HG02571 (cell line): Measurements from ENCODE around the gene ZFP1.

ENCODE experiments used
- ATAC-seq: cut with Tn5 transposase; IDR thresholded peaks from one replicate; pipeline ENCODE4 v1.9.1; 2021; ENCODE audit warnings: mild to moderate bottlenecking, moderate library complexity; ENCODE audit not compliant: unreplicated experiment

The ZFP1 gene

DNA sequence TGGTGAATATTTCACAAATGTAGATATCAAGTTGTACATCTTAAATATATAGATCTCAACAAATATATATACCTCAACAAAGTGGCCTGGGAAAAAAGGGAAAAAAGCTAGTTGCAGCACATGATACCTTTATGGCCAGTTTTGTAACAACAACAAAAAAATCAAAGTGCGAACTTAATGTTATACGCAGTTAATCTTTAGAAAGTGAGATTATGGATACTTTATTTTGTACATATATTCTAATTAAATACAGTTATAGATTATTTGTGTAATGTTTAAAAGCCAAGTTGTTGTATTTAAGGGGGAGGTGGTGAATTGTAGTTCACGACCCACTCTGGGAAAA is 385 bp upstream of the ZFP1 start:
- ATAC-seq: no peak

DNA sequence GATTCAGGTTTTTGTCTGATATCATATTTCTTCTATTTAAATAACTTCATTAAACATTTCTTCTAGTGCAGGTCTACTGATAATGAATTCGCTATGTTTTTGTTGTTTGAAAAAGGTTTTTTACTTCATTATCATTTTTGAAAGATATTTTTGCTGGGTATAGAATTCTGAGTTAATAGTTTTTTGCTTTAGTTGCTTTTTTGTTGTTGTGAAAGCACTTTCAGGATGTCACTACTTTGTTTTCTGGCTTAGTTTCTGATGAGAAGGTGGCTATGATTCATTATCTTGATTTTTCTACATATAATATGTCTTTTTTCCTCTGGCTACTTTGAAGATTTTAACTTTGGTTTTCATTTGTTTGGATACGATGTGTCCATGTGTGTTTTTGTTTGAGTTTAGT is 3.5 kb downstream of the ZFP1 start:
- ATAC-seq: no peak

DNA sequence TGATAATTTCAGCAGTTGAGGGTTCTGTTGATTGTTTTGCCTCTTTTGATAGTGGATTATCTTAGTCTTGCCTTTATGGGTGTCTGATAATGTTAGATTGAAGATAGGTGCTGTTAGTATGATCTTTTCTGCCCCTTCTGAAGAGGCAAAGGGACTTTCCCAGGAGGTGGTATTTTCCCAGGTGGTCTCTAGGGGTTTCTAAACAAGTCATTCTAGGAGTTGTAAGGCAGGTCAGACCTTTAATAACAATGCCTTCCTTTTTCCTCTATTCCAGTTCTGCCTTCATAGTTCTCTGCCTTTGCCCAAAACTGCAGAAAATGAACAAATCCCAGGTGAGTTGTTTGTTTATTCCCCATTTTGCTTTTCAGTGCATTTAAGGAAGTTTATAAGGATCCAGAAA is 4.3 kb downstream of the ZFP1 start:
- no peak for ATAC-seq

DNA sequence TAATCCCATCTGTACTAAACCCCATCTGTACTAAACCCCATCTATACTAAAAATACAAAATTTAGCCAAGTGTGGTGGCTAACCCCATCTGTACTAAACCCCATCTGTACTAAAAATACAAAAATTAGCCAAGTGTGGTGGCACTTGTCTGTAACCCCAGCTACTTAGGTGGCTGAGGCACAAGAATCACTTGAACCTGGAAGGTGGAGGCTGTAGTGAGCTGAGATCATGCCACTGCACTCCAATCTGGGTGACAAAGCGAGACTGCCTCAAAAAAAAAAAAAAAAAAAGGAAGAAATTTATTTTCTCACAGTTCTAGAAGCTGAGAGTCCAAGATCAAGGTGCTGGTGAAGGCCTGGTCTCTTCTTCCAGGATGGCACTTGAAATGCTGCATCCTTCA is 12.1 kb downstream of the ZFP1 start:
- ATAC-seq: no peak

DNA sequence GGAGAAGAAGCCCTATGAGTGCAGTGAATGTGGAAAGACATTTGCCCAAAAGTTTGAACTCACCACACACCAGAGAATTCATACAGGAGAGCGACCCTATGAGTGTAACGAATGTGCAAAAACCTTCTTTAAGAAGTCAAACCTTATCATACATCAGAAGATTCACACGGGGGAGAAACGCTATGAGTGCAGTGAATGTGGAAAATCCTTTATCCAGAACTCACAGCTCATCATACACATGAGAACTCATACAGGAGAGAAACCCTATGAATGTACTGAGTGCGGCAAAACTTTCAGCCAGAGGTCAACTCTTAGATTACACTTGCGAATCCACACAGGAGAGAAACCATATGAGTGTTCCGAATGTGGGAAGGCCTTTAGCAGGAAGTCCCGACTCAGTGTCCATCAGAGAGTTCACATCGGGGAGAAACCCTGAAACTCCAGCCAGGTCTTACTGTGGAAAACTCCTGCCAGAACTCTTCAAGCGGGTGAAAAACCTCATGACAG is 21.6 kb downstream of the ZFP1 start:
- ATAC-seq: no peak

DNA sequence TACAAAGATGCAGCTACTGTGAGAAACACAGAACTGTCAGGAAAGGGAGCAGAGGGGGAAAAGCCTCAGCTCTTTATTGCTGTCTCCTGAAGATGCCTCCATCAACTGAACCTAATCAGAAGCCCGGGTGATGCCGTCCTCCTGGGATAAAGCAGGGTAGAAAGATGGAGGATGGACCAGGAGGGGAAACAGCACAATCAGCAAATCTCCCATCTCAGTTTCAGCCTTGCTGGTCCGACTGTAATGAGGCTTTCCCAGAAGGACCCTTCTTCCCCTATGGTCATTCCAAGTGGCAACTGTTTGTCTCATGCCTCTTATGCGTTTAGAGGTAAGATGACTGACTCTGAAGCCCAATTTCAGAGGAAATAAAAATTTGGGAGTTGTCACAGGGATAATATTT is 24.3 kb downstream of the ZFP1 start:
- ATAC-seq: no peak

DNA sequence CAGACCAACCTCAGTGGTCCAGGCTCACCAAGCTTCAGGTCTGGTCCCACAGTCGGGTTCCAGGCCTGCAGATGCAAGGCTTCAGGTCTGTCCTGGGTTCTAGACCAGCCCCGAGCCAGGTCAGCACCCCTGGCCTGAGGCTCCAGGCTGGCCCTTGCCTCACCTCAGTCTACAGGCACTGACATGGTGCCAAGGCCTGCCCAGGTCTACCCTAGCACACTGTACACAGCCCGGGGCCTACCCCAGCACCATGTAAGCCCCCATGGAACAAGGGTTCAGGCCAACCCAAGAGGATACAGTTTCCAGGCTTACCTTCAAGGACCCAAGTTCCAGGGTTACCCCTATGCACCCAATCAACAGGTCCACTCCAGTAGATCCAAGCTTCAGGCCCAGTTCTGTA is 26.8 kb downstream of the ZFP1 start:
- ATAC-seq: no peak

DNA sequence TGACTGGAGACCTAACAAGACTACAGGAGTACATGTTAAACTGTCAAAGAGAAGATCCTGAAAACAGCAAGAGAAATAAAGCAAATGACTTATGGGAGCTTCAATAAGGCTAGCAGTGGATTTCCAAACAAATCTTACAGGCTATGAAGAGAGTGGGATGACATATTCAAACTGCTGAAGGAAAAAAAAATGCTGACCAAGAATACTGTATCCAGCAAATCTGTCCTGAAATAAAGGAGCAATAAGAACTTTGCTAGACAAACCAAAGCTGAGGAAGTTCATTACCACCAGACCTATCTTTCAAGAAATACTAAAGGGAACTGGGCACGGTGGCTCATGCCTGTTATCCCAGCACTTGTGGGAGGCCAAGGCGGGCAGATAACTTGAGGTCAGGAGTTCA is 28.6 kb downstream of the ZFP1 start:
- ATAC-seq: no peak

DNA sequence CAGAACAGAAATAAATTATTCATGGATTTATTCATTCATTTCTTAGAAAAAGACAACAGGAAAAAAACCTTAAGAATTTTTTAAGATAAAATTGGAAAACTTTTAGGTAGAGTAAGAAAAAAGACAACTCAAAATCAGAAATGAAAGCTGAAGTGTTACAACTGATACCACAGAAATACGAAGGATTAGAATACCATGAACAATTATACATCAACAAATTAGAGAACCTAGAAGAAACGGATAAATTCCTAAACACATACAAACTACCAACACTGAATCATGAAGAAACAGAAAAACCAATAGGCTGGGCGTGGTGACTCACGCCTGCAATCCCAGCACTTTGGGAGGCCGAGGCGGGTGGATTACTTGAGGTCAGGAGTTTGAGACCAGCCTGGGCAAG is 30.9 kb downstream of the ZFP1 start:
- ATAC-seq: no peak

DNA sequence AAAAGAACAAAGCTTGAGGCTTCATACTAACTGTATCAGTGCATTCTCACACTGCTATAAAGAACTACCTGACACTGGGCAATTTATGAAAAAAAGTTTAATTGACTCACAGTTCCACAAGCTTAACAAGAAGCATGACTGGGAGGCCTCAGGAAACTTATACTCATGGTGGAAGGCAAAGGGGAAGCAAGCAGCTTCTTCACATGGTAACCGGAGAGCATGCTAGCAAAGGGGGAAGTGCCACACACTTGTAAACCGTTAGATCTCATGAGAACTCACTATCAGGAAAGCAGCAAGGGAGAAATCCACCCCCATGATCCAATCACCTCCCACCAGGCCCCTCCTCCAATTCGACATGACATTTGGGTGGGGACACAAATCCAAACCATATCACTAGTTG is 33.3 kb downstream of the ZFP1 start:
- ATAC-seq: no peak

DNA sequence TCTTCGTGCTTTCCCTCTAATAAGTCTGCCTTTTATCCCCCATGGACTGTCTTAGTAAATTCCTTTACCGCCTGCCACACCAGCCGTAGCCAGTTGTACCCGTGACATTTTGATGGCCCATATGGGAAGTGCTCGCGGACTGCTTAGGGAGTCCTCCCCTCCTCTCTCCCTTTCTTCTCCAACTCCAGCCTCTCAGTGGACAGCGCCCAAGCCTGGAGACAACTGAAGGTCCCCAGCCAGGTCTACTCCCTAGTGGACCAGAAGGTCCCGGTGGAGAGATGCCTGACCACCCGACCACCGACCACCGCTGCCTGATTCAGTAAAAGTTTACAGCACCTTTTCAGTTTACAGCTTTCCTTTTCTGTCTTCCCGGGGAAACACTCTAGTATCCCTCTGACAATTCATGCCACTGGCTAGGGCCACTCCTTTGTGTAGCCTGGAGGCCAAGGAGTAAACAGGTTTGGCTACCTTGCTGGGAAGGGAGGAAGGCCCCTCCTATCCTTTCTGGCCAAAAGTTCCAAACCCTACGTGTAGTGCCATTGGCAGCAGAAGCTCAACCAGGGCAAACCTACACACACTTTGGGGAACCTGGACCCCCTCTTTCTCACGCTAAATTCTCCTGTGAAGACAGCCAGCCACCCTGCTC is 40.6 kb downstream of the ZFP1 start:
- ATAC-seq: no peak

DNA sequence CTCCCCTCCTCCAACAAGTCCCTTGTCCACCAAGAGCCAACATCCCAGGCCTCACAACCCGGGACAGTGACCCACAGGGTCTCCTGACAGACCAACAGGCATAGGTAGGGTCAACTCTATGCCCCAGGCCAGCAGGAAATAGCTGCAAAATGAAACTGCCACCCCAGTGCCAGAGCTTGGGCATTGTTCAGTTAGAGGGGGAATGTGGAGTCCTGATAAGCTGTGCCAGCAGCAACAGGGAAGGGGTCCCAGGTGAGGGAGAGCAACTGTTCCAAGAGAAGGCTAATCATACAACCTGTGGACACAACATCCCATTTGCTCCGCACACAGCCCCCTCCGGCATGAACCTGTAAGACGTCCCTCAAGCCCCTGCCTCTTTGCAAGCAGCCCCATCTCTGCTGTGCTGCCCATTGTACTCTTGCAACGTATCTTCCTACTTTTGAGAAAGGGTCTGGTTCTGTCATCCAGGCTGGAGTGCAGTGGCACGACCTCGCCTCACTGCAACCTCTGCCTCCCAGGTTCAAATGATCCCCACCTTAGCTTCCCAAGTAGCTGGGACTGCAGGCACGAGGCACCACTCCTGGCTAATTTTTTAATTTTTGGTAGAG is 41.4 kb downstream of the ZFP1 start:
- ATAC-seq: no peak

DNA sequence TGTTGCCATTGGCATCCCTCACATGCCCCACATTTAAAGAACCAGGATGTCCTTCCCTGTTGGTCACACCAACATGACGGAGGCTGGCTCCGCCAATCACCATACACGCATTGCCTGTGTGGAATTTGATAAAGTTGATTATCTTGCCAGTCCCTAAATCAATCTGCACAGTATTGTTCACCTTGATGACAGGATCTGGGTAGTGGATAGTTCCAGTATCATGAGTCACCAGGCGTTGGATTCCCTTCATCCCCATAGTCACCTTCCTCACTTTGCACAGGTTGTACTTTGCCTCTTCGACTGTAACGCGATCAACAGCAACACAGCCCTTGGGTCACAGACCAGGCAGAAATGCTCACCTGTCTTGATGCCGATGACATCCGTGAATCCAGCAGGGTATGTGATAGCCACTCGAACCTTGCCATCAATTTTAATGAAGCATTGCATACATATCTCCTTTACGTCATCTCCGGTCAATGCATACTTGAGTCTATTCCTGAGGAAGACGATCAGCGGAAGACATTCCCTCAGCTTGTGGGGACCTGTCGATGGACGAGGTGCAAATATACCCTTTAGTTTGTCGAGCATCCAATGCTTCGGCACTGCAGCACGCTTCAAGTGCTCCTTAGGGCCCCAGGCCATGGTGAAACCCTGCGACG is 44.4 kb downstream of the ZFP1 start:
- ATAC-seq: no peak

DNA sequence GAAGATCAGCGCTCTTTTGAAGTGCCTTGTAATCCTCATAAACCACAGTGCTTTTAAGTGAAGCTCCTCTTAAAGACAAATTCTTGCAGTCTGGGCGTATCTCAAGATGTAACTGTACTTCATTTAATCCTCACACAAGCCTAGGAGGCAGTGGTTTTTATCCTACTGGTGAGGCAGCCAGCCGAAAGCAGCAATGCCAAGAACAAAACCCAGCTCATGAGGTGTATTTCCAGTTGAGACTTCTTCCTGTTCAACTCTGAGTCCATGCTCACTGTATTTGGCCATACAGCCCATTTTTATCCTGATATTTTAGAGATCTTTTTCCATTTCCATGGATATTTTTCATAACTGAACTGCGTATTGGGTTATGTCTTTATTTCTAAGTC is 44.9 kb downstream of the ZFP1 start:
- no peak for ATAC-seq

DNA sequence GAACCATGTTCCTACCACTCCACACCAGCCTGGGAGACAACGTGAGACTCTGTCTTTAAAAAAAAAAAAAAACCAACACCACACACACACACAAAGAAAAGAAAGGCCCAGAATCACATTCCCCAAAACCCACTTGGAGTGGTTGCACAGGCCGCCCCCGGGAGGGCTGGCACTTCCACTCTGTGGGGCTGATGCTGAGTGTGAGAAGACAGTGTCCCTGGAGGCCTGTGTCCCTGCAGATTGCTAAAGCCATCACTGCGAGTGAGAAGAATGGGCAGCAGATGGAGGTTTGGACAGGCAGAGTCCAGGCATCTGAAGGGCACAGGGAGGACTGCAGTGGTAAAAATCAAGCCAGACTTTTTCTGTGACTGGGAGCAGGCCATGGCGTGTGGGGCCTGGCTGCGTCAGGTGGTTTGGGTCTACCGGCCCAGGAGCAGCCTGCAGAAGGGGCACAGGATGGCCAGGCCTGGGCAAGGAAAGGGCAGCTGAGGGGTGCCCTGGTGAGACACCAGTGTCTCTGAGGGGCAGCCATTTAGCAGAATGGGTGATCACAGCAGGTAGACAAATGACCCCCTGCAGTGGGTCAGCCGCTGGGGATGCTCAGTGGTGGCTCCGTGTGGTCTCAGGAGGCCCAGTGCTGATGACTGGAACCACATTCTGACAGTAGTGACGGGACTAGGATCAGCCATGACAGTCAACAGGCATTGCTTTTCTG is 45.6 kb downstream of the ZFP1 start:
- no peak for ATAC-seq

DNA sequence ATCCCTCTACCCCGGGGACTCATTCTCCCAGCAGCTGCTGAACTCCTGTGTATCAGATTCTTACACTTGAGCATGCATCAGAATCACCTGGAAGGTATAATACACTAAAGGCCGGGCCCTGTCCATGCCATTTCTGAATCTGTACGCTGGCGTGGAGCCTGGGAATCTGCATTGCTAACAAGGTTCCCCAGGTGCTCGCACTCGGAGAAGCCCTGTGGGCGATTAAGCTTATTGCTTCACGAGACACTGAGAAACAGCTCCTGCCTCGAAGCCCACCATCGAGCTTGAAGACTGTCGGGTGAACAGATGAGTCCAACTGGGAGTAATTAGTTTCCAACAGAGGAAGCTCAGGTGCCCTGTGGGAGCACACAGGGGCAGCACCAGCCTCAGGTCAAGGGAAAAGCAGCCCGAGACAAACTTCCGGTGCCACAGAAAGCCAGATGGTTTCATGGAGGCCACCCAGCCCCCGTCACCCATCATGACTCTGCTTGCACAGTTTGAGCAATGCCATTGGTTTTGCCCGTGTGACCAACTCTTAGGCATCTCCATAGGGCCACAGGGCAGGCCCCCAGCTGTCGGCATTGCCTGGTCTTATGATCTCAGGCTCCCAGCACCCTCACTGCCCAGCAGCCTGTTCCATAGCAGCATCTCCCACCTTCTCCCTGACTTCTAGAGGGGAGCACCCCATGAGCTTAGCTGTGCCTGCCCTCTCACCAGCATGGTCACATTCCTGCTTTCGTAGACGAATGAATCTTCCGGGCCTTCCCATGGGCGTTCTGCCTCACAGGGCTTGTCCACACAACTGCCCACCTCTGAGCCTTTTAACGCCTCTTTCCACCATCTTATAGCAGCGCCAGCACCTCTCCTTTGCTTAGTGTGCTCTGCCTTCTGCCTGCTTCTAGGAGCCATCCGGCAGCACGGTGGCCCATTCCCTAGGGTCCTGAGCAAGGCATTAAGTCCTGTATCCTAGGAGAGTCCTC is 47.8 kb downstream of the ZFP1 start:
- no peak for ATAC-seq

DNA sequence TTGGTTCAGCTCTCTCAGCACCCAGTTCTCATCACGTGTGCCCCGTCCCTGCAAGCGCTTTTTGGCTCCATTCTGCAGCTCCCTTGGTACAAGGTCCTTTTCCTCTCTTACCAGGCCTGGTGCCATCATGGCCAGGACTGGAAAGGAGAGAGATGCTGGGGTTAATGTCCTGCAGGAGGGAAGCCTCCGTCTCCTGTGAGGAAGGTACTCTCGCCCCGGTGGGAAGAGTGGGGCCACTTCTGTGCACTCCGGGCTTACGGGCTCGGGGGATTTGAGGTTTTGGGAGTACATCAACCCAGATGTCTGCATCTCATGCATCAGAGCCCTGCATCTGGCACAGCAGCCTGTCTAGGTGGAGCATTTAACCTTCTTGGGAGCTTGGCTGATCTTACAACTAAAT is 48.5 kb downstream of the ZFP1 start:
- no peak for ATAC-seq

DNA sequence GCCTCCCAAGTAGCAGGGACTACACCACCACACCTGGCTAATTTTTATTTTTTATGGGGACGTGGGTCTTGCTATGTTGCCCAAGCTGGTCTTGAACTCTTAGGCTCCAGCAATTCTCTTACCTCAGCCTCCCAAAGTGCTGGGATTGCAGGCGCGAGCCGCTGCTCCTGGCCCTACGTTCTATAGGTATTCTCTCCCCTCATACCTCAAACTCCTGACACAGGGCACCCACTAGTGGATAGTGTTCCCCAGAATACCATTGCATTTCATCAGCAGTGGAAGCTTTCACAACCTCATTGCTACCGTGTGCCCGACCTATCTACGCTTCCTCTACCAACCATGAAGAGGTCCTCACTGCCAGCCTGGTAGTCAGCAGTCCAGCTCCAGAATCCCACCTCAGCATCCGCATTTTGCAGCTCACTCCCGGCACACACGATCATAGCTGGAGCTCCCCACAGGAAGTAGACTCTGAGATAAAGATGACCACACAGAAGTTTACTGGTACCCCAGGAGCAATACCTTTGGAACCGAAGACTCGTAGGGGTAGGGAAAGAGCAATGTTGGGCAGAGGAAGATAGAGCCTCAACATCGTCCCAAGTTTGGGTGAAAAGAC is 49.3 kb downstream of the ZFP1 start:
- no peak for ATAC-seq

DNA sequence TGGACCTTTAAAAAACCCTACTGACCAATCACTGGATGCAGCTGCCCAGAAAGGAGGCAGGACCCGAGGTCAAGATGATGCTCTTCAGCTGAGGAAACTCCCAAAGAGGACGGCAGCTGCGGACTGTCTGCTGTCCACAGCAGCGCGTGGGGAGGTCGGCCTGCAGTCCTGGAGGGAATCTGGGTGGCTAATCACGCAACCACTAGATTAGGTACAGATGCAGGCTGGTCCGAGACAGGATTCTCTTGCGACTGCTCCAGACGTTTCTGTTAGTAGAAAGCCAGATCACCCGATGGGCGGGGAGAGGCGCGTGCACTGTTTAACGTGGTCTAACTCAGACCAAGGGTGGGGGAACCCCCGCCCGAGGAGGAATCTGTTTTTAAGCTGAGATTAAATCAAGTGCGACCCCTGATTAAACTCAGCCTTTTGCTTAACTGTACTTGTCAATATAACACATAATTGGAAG is 49.8 kb downstream of the ZFP1 start:
- no peak for ATAC-seq

DNA sequence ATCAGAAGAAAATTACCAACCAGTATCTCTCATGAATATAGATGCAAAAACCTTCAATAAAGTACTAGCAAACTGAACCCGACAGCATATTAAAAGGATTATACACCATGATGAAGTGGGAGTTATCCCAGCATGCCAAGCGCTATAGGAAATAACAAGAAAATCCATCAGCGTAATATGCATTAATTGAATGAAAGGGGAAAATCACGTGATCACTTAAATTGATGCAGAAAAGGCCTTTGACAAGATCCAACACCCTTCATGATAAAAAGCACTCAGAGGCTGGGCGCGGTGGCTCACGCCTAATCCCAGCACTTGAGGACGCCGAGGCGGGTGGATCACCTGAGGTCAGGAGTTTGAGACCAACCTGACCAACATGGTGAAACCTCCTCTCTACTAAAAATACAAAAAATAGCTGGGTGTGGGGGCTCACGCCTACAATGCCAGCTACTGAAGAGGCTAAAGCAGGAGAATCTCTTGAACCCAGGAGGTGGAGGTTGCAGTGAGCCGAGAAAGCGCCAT is 53.8 kb downstream of the ZFP1 start:
- no peak for ATAC-seq
